Endometrial microvascular endothelial cells (primary cell): ENCODE measurements around the gene ADARB2. TPM values are rescaled to one million over a fixed set of nuclear protein-coding genes. Genes with fewer than 3 reads are reported as not detected.

Source experiments
- in situ Hi-C: cut with HindIII; loops from 2 replicates; pipeline ENCODE4 v1.10.0; 2017; ENCODE audit warnings: low sequenced_read_pairs, low pct_unique_long_range_greater_than_20kb; ENCODE audit errors: inconsistent ontology term
- total RNA-seq: library from RNA; depleted of rRNA; stranded (reverse); fragments of >200 nt; gene quantifications from one replicate; pipeline ENCODE4 v1.2.3, GENCODE V29; 2015; ENCODE audit errors: inconsistent ontology term

ADARB2 gene
- total RNA-seq, 1 donor from 2014 or later, result not detected

- in situ Hi-C loops, result no loop called here
Observed at GRCh38 chr10:1204434-1205326, 532.6 kb downstream of the ADARB2 start.

GRCh38 chr10:1203704-1204103, 533.6 kb downstream of the ADARB2 start:
- in situ Hi-C loops, result no loop called here

- in situ Hi-C loops, result no loop called here
Observed at GRCh38 chr10:1203216-1203615, 534.1 kb downstream of the ADARB2 start.

GRCh38 chr10:1202343-1202742, 535.0 kb downstream of the ADARB2 start:
- in situ Hi-C loops, result no loop called here

- in situ Hi-C loops, result no loop called here
Observed at GRCh38 chr10:1200866-1201807, 536.2 kb downstream of the ADARB2 start.

- in situ Hi-C loops, result no loop called here
Observed at GRCh38 chr10:1199897-1200721, 537.2 kb downstream of the ADARB2 start.

- in situ Hi-C loops, result no loop called here
Observed at GRCh38 chr10:1199345-1199673, 538.0 kb downstream of the ADARB2 start.

- in situ Hi-C loops, result no loop called here
Observed at GRCh38 chr10:1198453-1199344, 538.6 kb downstream of the ADARB2 start.

- in situ Hi-C loops, result no loop called here
Observed at GRCh38 chr10:1197384-1197783, 539.9 kb downstream of the ADARB2 start.

GRCh38 chr10:1196656-1197055, 540.7 kb downstream of the ADARB2 start:
- in situ Hi-C loops, result no loop called here

GRCh38 chr10:1195828-1196227, 541.5 kb downstream of the ADARB2 start:
- in situ Hi-C loops, result no loop called here

- in situ Hi-C loops, result no loop called here
Observed at GRCh38 chr10:1194161-1194560, 543.2 kb downstream of the ADARB2 start.

- in situ Hi-C loops, result no loop called here
Observed at GRCh38 chr10:1193561-1193960, 543.8 kb downstream of the ADARB2 start.

GRCh38 chr10:1191752-1192151, 545.6 kb downstream of the ADARB2 start:
- in situ Hi-C loops, result no loop called here

GRCh38 chr10:1190791-1191490, 546.4 kb downstream of the ADARB2 start:
- in situ Hi-C loops, result no loop called here

GRCh38 chr10:1190052-1190395, 547.3 kb downstream of the ADARB2 start:
- in situ Hi-C loops, result no loop called here

GRCh38 chr10:1189166-1190051, 547.9 kb downstream of the ADARB2 start:
- in situ Hi-C loops, result no loop called here
